DMS53 (cell line): Measurements from ENCODE around the gene LMF1.
"Not testable (repeated sequence)": the region's sequence is repeated elsewhere in the genome, so short reads cannot be mapped to it uniquely, and the experiment has no call there.

Source experiments
- DNase-seq: peaks from one replicate; lab custom pipeline; 2025; lab: John Stamatoyannopoulos, UW

Gene LMF1

DNA sequence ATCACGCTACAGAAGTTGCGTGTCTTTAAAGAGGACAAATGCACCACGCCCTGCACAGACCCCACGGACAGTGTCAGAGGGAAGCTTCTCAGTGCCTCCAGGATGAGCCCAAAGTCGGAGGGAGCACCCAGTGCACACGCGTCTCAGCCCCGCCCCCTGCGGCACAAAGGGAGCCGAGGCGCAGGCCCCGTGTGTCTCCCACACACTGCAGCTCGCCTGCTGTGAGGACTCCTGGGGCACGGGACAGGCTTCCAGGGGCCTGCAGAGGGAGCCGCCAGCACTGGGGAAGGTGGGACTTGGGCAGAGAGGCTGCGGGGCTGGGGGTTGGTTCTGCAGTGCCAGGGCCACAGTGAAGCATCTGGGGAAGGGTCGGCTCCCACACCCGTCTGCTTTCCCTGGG lies 77.4 kb downstream of the LMF1 start:
- no peak for DNase-seq

DNA sequence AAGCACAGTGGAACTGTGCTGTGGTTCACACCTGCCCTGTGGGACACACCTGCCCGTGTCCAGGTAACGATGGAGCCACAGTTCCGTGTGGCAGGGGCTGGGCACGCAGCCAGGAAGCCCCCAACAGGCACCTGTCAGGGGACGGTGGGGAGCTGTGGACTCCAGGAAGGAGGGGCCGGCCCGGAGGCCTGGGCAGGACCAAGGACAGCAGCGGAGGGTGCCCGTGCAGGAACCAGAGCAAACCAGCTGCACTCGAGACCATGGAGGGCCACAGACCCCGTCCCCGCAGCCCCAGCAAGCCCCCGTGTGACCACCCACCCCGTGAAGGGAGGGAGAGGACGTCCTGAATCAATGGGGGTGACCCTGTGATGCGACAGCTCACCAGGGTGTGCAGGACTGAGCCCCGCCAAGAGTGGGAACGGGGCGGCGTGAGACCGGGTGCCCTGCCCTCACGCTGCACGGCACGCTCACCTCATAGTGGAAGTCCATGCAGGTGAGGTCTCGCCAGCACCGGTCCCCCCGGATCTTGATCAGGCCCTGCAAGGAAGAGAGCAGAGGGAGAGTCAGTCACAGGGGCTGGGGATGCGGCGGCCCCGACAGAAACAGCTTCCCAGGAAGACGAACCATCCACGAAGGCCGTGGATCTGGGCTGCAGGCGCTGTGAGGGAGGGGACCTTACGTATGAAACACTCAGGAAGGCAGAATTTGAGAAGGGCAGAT lies 78.1 kb downstream of the LMF1 start:
- DNase-seq = no peak

- DNase-seq = no peak
These were observed 78.8 kb downstream of the LMF1 start for GRCh38 chr16:892006-892405.

GRCh38 chr16:891353-891740 lies 79.4 kb downstream of the LMF1 start:
- no peak for DNase-seq

- no peak for DNase-seq
These were observed 80.0 kb downstream of the LMF1 start for GRCh38 chr16:890716-891352.

GRCh38 chr16:890217-890616 lies 80.6 kb downstream of the LMF1 start:
- no peak for DNase-seq

- no peak for DNase-seq
These were observed 81.2 kb downstream of the LMF1 start for GRCh38 chr16:889586-889985.

DNA sequence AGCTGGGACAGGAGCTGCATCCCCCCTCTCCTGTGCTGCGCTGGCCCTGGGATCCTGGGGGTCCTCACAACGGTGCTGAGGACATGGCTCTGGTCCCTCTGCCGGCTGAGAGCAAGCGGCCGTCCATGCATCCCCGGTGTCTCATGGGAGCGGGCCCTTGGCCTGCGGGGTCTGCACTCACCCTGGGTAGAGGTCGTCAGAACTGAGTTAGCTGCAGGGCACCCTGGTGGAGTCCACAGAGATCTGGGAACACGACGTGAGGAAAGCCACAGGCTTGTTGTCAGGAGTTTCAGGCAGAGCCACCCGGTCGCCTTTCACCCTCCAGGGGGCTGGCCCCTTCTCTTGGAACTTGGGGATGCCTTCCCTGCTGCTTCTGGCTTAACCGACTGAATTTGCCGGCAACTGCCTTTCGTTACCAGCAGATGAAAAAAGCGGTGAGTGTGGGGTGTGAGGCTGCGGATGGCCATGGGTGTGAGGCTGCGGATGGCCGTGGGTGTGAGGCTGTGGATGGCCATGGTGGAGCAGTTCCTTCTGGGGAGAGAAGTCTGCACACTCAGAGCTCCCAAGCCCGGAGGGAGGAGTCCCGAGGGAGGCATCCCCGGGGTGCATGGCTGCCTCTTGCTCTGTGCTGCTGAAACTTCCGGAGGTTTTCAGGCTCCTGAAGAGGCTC lies 81.7 kb downstream of the LMF1 start:
- DNase-seq = no peak

DNA sequence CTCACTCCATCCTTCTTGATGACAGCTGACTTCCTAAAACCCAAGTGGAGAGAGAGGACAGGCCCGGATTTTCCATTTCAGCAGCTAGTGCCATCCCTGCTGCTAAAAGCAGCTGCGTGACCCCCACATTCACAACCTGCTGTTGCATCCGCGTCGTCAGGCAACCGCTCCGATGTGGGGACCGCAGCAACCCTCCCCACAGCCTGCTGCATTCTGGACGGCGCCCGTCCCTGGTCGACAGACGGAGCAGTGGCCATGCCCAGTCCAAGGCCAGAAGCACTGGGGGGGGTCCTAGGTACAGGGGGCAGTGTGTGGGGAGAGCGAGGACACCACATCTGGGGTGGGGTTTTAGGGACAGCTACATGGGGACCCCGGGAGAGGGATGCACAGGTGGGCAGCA lies 82.3 kb downstream of the LMF1 start:
- not testable (repeated sequence) for DNase-seq

DNA sequence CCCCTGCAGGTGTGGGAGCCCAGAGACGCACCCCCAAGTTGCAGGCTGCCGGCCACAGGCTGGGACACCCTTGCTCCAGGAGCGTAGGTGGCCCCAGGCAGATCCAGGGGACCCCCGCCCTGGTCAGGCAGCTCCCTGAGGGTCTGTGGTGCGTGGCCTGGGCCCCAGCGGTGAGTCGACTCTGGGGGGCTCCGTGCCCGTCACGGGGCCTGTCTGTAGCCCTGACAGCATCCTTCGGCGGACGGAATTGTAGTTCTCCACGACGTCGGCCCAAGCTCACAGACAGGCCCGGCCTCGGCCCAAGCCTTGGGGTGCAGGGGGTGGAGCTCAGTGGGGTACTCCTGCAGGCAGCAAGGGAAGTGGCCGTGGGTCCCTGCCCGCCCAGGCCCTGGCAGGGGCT lies 82.9 kb downstream of the LMF1 start:
- DNase-seq = no peak

DNA sequence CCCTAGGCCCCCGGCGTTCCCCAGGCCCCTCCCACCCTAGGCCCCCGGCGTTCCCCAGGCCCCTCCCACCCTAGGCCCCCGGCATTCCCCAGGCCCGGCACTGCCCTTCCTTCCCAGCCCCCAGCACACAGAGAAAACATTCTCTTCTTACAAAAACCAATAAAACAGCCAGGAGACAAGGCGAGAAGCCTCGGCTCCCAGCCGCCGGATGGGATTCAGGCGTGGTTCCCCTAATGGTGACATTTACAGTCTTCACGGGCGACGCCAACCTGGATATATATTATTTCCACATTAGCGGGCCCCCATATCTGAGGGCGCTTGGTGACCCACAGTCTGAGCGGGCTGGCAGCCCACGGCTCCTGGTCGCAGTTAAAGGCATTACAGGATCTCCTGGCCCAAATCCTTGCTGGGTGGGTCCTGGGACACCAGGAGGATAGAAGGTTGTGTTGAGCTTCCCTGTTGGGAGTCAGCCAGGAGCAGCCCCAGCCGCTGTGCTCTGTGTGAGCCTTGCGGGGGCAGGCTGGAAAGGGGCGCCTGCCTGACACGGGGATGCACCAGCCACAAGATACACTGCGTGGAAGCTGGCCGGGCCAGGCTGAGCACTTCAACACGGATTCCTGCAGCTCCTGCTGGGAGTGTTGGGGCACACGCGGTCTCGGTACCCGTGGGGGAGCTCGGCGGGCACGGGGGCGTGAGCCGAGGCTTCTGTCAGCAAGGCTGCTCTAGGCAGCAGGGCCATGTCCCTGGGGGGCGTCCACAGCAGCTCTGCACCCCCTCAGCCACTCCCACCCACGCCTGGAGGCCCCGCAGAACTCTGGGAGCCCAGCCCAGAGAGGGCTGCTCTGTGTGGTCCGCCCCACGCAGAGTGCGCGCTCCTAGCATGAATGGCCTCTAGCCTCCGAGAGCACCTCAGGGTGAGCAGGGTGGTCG lies 83.7 kb downstream of the LMF1 start:
- no peak for DNase-seq

DNA sequence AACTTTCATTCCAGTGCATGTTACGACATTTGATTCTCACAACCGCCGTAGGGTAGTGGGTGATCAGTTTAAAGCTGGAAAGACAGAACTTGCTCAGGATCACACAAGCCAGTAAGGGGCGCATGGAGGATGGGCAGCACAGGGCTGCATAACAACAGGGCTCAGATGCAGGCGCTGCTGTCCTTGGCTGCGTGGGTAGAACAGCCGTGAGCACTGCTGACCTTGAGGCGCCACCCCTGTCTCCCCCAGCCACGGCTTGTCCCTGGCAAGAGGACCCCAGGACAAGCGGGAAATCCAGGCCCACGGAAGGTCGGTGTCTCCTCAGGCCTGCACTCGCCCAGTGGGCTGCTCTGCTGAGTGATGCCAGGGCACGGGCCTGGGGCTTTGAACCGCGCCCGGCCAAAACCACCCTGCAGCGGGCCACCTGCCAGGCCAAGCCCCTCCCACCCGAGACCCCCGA lies 84.7 kb downstream of the LMF1 start:
- no peak for DNase-seq

- DNase-seq = no peak
These were observed 85.4 kb downstream of the LMF1 start for GRCh38 chr16:885391-885790.

GRCh38 chr16:884232-884631 lies 86.6 kb downstream of the LMF1 start:
- no peak for DNase-seq

DNA sequence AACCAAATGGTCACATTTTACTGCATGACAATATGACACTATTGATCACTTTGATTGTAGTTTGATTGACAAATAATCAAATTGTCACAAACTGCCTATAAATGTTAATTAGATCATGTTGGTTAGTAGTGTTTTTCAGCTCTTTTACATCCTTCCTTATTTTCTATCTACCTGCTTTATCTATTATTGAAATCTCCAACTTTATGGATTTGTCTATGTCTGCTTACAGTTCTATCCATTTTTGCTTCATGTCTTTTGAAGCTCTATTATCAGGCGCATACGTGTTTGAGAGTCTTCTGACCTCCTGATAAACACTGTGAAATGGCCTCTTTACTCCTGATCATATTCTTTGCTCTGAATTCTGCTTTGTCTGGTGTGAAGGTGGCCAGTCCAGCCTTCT lies 87.0 kb downstream of the LMF1 start:
- no peak for DNase-seq

- no peak for DNase-seq
These were observed 87.4 kb downstream of the LMF1 start for GRCh38 chr16:883340-883739.

GRCh38 chr16:882671-883070 lies 88.1 kb downstream of the LMF1 start:
- DNase-seq = not testable (repeated sequence)

- no peak for DNase-seq
These were observed 88.5 kb downstream of the LMF1 start for GRCh38 chr16:882256-882655.

DNA sequence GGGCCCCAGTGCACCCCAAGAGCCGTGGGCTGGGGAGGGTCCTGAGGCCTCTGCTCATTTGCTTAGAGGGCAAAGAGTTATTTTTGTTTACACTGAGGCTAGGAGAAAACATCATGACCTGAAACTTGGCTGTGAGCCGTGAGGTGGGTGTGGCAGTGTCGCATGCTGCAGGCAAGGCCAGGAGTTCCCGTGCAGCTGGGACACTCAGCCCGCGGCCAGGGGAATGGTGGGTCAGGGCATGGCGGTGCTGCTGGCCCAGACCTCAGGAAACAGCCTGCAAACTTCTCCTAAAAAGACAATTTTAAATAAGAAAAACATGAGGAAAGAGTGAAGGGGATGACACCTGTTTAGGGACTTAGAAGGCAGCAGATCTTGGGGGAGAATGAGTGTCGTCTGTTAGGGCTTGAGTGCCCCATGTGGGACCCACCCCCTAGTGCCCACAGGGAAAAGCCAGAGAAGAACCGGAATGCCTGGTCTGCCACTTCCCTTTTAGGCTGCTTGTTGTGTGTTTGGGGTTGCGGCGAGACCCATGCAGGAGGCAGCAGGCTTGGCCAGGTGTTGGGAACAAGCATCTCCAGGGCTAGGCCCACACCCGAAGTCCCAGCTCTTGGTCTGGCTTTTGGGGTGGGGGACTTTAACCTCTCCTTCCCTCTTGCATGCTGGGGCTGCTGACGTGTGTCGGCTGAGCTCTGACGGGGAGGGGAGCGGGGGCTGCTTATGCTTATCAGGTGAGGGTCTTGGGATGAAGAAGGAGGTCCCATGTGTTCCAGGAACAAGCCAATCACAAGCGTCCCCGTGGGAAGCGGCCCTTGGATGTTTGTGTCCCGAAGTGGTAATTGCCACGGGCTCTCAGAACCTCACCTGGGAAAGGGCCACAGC lies 89.3 kb downstream of the LMF1 start:
- DNase-seq = no peak

- DNase-seq = no peak
These were observed 90.2 kb downstream of the LMF1 start for GRCh38 chr16:880471-881171.

DNA sequence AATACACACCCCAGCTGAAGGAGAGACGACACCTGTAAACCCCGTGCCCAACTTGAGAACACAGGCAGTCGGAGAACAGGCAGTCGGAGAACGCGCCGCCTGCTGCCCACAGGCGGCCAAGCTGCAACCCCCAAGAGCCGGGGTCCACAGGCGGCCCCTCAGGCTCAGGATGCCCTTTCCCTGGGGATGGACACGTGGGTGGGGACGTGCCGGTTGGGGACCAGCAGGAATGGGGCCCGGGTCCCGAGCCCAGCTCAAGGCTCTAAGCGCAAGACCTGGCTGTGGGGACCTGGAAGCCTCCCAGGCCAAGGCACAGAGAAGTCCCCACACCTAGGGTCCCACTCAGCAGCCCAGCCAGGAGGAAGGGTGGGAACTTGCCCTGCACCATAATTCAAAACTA lies 90.8 kb downstream of the LMF1 start:
- DNase-seq = no peak
